NCI-H1417 treated with DMSO at 0.1 percent for 48 hours (cell line): ENCODE results near the gene PSAP.

Source experiments
- DNase-seq: peaks from one replicate; lab custom pipeline; 2025; lab: John Stamatoyannopoulos, UW

PSAP gene

DNA sequence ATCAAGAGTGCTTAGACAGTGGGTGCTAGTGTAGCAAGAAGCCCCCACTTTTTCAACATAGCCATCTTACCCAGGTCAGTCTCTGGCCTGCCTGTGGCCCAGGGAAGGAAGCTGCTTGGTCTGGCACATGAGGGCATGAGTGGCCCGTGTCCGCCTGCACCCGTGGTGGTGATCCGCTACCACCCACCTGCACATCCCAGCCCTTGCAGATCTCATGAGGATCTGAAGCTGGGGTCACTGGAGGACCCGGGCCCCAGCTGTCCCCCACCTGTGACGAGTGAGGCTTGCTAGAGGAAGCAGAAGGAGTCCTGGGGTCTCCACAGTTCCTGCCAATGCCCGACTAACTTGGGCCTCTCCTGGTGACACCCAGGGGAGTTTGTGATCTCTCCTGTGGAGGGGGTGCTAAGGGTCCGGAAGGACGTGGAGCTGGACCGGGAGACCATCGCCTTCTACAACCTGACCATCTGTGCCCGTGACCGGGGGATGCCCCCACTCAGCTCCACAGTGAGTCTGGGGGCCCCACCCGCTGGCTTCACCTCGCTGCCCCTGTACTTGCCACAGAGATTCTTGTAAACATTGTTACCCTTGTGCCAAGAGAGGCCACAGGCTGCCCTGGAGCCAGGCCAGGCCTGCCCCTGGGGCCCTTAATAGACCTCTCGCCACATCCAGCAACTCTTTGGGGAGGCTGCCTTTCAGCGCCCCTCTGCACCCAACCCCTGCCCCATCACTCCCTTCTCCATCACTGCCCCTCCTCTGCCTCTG, 67.0 kb downstream of the PSAP start:
- DNase-seq, result no peak

DNA sequence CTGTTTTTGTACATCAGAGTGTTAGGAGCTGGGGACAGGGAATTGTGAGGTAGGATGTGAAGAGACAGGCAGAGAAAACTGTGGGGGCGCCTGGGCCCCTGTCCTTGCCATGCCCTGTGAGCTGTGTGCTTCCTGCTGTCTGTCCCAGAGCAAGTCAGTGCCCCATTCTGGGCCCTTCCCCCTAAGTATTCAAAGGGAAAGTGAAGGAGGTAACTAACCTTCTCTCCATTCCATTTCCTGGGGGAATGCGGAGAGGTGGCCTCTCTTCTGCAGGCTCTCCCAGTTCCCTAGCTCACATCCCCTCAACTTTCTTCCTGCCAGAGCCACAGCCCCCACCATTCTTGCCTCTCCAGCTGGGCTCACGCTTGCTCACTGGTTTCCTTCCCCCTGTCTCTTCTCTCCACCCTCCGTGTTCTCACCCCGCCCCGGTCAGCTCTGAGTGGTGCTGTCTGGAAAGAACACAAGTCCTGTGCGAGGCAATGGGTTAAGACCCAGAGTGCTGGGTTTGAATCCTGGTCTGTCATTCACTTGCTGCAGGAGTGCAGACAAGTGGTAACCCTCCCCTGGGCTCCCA, 68.0 kb downstream of the PSAP start:
- DNase-seq, result no peak

DNA sequence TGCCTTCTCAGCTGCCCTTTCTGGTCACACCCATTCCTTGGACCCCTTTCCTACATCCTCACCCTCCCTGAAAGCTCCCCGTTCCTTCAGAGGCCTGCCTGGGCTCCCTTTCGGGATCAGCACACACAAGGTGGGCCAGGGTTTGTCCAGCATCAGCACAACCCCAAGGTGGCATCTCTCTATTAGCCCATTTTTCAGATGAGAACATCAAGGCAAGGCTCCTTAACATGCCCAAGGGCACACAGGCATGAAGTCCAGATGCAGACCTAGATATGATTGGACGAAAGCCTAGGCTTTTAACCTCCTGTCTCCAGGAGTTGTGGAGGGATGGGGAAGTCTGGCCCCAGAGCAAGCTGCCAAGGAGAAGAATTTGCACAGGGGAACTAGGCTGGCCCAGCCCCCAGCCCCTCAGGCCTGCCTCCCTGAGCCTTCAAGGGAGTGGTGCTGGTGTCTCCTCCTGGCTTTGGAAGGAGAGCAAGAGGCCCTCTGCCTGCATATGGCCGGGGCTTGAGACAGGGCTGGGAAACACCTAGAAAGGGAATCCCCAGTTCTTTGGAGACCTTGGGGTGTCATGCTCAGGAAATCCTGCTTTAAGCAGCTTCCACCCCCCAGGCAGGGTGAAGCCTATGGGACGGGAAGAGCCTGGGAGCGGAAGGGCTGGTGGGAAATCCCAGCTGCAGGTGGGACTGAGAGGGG, 68.7 kb downstream of the PSAP start:
- no peak for DNase-seq

DNA sequence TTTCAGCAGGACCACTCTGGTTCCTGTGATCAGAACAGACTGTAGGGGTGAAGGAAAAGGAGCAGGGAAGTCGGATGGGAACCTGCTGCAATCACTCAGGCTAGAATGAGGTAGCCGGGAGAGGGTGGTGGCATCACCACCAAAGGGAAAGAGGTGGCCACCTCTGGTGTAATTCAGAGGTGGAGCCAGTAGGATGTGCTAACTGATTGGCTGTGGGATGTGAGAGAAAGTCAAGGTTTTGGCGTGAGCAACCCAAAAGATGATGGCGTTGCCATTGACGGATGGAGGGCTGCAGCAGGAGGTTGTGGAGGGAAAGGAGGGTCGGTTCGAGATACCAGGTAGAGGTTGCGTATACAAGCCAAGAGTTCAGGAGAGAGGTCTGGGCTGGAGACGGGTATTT, 70.3 kb downstream of the PSAP start:
- no peak for DNase-seq

DNA sequence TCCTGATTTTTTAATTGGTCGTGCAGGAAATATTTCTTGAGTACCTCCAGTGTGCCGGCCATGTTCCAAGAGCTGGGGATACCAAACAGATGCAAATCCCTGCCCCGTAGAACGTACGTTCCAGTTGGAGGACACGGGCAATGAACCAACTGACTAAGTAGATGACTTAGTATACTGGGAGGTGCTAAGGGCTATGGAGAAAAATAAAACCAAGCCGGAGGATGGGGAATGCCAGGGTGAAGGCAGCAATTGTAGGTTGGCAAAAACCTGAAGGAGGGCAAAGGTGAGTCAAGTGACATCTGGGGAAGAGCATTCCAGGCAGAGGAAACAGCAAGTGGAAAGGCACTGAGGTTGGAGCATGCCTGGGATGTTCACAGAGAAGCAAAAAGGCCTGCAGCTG, 70.9 kb downstream of the PSAP start:
- DNase-seq, result no peak

DNA sequence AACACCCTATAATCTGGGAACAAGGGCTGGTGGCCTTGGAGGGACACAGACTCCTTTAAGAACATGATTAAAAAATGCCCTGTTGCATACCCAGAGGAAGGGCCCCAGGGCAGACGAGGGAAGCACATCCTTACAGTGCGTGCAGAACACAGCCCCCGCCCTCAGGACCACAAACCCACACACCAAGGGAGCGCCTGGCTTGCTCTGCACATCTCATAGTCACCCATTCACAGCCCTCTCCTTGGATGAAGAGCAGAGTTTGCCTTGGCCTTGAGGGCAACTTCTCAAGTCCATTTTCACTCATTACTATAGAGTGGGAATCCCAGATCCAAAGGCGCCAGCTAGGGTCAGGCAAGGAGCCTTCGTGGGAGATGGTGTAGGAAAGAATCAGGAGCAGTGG, 71.4 kb downstream of the PSAP start:
- no peak for DNase-seq

DNA sequence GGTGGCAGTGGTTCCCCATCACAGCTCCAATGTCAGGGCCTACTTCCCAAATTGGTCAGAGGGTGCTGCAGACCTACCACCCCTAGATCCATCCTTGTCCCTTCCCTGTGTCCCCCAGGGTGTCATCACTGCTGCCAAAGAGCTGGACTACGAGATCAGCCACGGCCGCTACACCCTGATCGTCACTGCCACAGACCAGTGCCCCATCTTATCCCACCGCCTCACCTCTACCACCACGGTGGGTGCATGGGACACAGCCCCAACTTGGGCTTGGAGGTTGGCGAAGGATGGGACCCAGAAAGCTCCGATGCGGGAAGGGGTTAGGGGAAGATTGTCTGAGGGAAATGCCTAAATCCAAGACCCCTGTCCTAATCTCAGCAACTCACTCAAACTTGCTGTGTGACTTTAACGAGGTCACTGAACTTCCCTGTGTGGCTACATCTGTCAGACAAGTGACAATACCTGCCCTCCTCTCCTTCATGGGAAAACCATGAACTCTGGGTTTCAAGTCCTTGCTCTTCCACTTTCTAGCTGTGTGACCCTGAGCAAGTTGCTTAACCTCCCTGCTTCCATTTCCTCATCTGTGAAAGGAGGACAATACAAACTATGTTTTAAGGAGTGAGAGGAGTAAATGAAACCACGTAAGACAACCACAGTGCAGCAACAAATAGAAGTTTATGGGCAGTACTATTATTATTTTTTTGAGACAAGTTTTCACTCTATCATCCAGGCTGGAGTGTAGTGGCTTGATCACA, 72.8 kb downstream of the PSAP start:
- DNase-seq, result no peak

DNA sequence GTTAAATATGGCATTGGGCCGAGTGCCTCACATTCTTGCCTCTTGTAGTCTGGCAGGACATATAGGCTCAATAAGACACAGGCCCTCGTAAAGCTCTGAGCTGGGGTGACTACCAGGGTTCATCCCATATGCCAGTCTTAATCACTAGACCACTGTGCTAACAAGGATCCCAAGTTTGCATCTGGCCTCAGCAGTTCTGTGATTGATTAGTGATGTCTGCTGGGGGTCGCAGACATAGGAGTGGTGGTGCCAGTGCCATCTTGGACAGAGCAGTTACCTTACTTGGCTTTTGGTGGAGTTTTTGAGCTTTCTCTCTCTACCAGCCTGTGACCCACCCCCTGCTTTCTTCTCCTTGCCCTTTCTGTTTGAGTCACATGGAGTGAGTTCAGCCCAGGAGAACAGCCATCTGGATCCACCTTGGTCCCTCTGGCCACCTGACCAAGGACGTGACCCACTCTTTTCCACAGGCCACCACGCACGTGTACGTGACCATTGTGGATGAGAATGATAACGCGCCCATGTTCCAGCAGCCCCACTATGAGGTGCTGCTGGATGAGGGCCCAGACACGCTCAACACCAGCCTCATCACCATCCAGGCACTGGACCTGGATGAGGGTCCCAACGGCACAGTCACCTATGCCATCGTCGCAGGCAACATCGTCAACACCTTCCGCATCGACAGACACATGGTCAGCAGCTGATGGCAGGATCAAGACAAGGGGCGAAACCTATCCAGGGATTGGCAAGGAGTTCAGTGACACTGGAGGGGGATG, 73.7 kb downstream of the PSAP start:
- DNase-seq, result no peak

DNA sequence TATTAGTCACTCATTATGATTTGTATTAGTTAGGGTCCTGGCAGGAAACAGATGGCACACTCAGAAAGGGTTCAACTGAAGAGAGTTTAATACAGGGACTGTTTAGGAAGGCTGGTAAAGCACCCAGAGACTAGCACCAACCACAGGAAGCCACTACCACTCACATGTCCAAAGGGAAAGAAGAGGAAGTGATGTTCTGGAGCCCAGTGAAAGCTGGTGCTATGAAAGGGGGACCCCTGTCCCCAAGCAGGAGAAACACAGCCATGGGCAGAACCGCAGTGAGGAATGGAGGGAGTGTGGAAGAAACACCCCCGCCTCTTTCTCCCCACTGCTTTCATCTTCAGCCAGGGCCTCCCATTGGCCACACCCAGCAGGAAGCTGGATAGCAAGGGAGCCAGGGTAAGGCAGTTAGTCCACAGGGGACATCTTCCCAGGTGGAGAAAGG, 74.5 kb downstream of the PSAP start:
- no peak for DNase-seq

DNA sequence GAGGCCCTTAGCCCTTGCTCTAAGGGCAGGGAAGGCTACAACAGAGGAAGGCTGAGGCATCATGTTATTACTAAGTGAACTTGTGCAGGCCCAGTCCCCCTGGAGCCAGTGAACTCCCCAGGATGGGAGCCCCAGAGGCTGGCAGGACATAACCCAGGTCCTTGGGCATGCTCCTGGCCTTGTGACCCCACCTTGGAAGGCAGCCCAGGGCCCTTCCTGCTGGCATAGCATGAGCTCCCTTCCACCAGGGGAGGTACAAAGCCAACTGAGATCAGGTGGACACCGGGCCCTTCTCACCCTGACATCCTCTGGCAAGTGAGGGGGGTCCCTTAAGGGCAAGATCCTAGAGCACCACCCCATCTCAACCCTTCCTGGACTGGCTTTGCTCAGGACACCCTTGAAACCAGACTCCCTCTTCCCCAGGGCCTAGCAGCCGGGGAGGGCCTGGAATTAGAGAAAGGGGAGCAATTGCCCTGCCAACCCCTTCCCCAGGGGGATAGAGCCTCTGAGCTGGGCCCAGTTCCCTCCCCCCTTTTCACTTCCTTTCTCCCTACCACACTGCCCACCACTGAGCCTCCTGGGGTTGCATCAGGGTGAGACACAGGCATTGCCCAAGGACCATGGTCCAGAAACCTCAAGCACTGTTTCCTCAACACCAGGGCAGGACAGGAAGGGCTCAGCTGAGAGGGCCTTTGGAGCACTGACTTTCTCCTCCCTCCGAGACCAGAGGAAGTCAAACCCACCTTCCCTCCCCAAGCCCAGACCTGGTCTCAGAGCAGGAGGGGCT, 75.9 kb downstream of the PSAP start:
- DNase-seq, result no peak

DNA sequence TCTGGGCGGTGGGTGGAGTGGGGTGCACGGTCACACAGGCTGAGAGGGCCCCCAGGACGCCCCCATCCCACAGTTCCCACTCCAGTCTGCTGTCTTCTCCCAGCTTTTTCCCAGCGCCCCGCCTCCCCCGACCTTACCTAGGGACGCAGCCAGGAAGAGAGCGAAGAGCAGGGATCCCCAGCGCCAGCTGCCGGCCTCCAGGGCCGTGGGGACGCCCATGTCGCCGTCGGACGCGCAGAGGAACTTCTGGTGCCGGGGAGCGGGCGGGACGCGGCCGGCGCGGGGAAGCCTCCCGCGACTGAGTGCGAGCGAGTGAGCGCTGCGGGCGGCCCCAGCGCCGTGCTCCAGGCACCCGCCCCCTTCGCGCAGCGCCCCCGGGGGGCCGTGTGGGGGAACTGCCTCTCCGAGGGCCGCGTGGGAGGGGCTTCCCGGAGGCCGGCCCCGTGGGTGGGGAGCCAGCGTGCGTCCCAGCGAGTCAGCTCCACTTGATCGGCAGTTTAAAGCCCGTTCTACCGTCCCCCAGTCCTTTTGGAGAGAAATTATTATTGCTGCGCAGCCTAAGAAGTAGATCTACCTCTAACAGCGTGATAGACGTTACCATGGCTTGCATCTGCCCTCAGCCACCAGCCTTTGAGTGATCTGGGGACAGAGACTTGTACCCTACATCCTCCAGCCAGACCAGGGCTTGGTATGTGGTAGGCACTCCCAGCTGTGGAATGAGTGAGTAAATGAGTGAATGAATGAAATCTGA, 77.7 kb downstream of the PSAP start, which contains the start of gene VSIR:
Gene VSIR, minus strand, starts transcription at position 300 of the 751 bp plus-strand sequence. Its CDS starts 81 bp downstream, at position 219.
- DNase-seq, result no peak

DNA sequence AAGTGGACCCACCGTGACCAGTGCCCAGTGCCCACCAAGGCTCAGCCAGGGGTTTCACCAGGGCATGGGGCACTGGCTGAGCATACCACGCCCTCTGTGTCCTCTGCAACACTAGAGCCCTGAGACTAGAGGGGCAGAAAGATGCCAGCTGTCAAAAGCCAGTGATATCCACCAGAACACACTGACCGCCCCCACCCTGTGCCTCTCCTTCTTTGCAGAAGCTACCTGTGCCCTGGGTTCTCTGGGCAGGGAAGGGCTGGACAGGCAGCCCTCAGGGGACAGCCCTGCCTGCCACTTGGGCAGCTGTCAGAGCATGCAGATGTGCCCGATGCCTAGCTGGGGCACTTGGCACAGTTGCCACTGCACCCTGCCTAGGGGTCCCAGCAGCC, 78.2 kb downstream of the PSAP start:
- no peak for DNase-seq

DNA sequence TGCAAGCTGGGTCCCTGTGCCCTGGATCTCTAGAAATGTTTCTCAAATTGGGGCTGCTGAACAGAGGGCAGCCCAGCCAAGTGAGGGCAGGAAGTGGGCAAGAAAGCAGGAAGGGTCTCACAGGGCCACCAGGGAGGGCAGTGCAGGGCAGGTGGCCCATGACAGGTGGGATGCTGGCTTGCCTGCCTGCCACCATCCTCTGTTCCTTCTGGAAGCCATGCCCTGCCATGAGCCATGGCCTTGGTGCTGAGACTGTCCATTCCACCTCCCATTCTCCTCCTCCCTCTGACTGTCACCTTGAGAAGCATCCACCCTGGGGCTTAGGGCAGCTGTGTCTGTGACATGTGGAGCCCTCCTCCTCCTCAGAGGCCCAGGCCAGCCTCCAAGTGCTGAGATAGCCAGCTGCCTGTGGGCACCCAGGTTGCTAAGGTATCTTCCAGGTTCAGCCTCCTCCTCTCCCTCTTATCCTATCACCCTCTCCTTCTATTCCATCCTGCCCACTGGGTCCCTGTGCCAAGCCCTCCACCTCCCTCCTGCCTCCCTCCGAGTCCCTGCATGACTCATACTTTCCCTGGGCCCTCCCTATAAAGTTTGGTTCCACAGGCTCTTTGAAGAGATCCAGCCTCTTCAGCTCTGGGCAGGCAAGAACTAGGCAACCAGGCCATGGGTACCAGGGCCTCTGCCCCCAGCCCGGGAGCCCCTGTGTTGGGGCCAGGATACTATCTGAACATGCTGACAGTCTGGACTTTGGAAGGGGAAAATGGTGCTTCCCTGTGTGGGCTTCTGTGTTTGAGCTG, 79.0 kb downstream of the PSAP start:
- DNase-seq, result no peak

DNA sequence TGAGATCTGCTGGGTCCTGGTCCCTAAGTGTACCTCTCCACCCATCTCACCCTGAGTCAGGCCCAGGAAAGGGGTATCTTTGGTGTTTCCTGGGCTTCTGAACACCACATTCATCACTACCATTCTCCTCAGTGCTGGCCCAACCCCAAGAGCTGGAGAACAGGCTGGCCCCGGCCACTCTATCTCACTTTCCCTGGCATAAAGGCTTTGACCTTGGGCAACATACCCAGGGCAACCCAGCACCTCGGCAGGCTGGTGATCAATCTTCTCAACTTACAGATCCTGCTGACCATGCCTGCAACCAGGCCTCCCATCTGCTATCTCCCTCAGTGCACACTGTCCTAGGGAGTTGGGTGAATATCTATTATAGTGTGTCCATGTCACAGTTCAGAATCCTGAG, 79.8 kb downstream of the PSAP start:
- no peak for DNase-seq

DNA sequence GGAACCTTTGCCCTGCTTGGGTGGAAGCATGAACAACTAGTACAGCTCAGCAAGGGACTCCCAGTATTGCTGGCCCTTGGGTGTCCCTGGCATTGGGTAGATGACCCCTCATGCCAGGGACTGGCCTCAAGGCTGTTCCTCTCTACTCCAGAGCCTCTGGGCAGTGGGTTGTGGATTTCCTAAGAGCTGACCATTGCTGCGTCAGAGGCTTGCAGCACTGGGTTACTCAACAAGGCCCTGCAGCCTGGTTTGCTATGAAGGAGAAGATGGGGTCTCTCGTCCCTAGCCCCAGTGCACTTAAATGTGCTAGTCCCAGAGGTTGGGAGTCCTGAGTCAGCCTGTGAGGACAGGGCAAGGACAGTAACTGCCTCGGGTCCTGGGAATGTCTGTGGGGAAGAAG, 80.3 kb downstream of the PSAP start:
- no peak for DNase-seq

DNA sequence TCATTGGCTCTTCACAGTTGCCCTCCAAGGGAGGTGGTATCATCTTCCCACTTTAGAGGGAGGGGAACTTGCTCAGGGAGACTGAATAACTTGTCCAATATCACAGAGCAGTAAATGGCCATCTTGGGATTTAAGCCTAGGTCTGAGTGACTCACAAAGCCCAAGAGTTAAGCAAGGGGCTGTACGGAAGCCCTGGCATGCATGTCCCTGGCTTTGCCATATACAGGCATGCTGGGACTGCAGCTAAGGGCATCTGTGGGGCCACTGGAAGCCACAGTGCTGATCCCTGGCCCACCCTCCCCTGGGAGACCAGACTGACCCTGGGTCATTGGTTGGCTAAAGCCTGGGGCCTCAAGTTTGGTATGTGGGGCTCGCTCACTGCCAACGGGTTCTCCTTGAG, 80.8 kb downstream of the PSAP start:
- no peak for DNase-seq

DNA sequence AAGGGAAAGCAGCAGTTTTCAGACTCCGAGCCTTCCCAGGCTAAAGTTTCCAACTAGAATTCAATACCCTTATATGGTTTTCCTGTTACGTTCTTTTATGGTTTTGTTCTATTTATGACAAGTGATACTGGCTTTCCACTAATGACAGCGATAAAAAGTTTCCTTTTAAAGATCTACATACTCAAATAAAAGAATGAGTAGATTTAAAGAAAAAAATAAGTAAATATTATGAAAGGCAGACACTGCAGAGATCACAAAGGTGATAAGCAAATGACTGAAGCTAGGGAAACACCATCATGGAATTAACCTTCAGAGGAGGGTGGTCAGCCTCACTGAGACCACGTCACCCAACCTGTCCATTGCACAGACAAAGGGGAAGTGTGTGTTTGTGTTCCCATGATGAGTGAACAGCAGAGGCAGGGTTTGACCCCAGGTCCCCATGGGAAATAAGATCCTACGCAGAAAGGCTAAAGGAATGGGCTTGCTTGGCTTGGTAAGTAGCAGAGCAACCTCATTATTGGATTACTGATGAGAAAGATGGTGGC, 81.7 kb downstream of the PSAP start:
- no peak for DNase-seq

DNA sequence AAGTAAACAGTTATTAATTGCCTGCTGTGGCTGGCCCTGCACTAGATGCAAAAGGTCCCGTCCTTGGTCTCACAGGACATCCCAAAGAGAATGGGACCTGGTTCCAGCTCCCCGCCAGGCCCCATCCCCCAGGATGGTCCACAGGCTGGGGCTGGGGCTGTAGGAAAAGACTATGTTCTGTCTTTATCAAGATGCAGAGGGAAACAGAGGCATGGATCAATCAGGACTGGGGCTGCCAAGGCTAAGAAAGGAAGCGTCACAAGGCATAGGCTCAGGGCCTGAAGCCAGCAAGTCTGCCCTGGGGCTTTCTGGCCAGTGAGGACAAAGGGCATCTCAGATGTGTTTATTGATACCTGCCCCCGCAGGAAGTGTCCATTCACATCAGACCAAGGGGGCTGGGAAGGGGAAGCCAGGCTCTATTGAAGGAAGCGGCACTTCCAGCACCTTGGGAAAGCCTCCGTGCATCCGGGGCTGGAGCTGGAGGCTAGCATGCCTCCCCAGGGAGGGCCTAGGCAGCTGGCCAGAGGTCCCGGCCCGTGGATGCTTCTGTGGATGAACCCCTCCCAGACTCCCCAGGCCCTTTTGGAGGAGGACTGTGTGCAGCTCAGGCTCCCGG, 83.5 kb downstream of the PSAP start:
- DNase-seq, result no peak
